GM23248 (cell line): Measurements from ENCODE around the gene FBXO46. TPM values are rescaled to one million over a fixed set of nuclear protein-coding genes. Genes with fewer than 3 reads are reported as not detected.

Experiments
- DNase-seq: peaks from one replicate; pipeline ENCODE4 v3.0.0-alpha.2; 2015
- H2AFZ ChIP-seq: fragments of 200-600 bp; sonication (generic); 2 replicates; pipeline ENCODE4 v1.6.1; 2016; ENCODE audit warnings: antibody characterized with exemption
- H3F3A ChIP-seq: fragments of 200-600 bp; sonication (generic); 2 replicates; pipeline ENCODE4 v1.6.1; 2016; ENCODE audit warnings: mild to moderate bottlenecking, antibody characterized with exemption, mixed run types; ENCODE audit not compliant: insufficient read depth
- H3K27ac ChIP-seq: fragments of 200-600 bp; sonication (generic); 2 replicates; pipeline ENCODE4 v1.5.1; 2016; ENCODE audit warnings: mild to moderate bottlenecking
- H3K27me3 ChIP-seq: fragments of 200-600 bp; sonication (generic); replicated peaks from 2 replicates; pipeline ENCODE4 v1.6.1; 2016; ENCODE audit warnings: mild to moderate bottlenecking; ENCODE audit not compliant: insufficient read depth
- H3K36me3 ChIP-seq: fragments of 200-600 bp; sonication (generic); 2 replicates; pipeline ENCODE4 v1.6.1; 2016; ENCODE audit warnings: low read depth, mild to moderate bottlenecking
- H3K4me1 ChIP-seq: fragments of 200-600 bp; sonication (generic); 2 replicates; pipeline ENCODE4 v1.6.1; 2016; ENCODE audit warnings: mild to moderate bottlenecking; ENCODE audit not compliant: insufficient read depth
- H3K4me2 ChIP-seq: fragments of 200-600 bp; sonication (generic); one replicate; pipeline ENCODE4 v1.6.1; 2016; ENCODE audit warnings: mild to moderate bottlenecking; ENCODE audit not compliant: unreplicated experiment
- H3K4me3 ChIP-seq: fragments of 200-600 bp; sonication (generic); 2 replicates; pipeline ENCODE4 v1.5.1; 2016; ENCODE audit warnings: mild to moderate bottlenecking
- H3K79me2 ChIP-seq: fragments of 200-600 bp; sonication (generic); 2 replicates; pipeline ENCODE4 v1.6.1; 2016; ENCODE audit warnings: mild to moderate bottlenecking; ENCODE audit not compliant: insufficient read depth
- H3K9ac ChIP-seq: fragments of 200-600 bp; sonication (generic); 2 replicates; pipeline ENCODE4 v1.6.1; 2016; ENCODE audit warnings: mild to moderate bottlenecking
- H3K9me2 ChIP-seq: fragments of 200-600 bp; sonication (generic); 2 replicates; pipeline ENCODE4 v1.6.1; 2016; ENCODE audit warnings: mixed run types, mild to moderate bottlenecking, moderate library complexity; ENCODE audit not compliant: insufficient read depth
- H3K9me3 ChIP-seq: fragments of 200-600 bp; sonication (generic); one replicate; pipeline ENCODE4 v1.6.1; 2017; ENCODE audit warnings: low read depth
- H4K20me1 ChIP-seq: fragments of 200-600 bp; sonication (generic); 2 replicates; pipeline ENCODE4 v1.6.0; 2016; ENCODE audit not compliant: insufficient read depth
- EZH2 ChIP-seq: fragments of 200-600 bp; sonication (generic); IDR thresholded peaks from 2 replicates; pipeline ENCODE4 v1.6.1; 2018; ENCODE audit warnings: antibody characterized with exemption, mild to moderate bottlenecking; ENCODE audit not compliant: insufficient read depth, poor library complexity, severe bottlenecking
- EZH2phosphoT487 ChIP-seq: fragments of 200-600 bp; sonication (generic); IDR thresholded peaks from 2 replicates; pipeline ENCODE4 v1.6.1; 2018; ENCODE audit warnings: antibody characterized with exemption, moderate library complexity, mild to moderate bottlenecking, low read depth; ENCODE audit not compliant: insufficient read depth
- WGBS, 2 experiments: methylation state at CpG; one replicate each; pipeline ENCODE4 v1.1.6; 2015 to 2017; ENCODE audit warnings: low lambda C conversion rate in 2 of 2, low coverage in 1 of 2; ENCODE audit errors: missing lambda C conversion rate in 2 of 2; 5-methylcytosine and 5-hydroxymethylcytosine counted together
- in situ Hi-C: fragments of 300-500 bp; cut with MboI; formaldehyde crosslinking; loops from 2 replicates; pipeline ENCODE4 v1.15.0; 2020
- polyA plus RNA-seq: library from polyadenylated mRNA; unstranded; fragments of >200 nt; fragmentation: Nextera tagmentation; extraction: Ambion mirVana; gene quantifications from 2 replicates; pipeline ENCODE4 v1.2.1, GENCODE V29; 2016
- total RNA-seq: library from RNA; depleted of rRNA; stranded (reverse); fragments of >200 nt; shearing (Covaris generic); gene quantifications from 2 replicates; pipeline ENCODE4 v1.2.3, GENCODE V29; 2014

Gene FBXO46
- total and polyA plus RNA-seq, 2 experiments from 2014 or later, result 3.1 to 6.3 TPM

GRCh38 chr19:45767410-45767880 lies 36.7 kb upstream of the FBXO46 start:
- Histone ChIP-seq H4K20me1 (no peaks in the 10 kb centered on the region), H3F3A (peaks cover 11% of the 10 kb centered on the region), H3K36me3 (no peaks in the 10 kb centered on the region), H3K9ac (peak overlapping the region; percentile 95), H2AFZ (peak overlapping the region; percentile 52), H3K4me3 (peak overlapping the region; percentile 95), H3K4me1 (peaks cover 5% of the 10 kb centered on the region; the same call in 1 of the 2 replicates), H3K27me3 (no peaks in the 10 kb centered on the region), H3K79me2 (peaks cover 18% of the 10 kb centered on the region; the same call in 1 of the 2 replicates), H3K4me2 (peak overlapping the region; percentile 95), H3K9me2 (no peaks in the 10 kb centered on the region), H3K27ac (peak overlapping the region; percentile 94), H3K9me3 (no peaks in the 10 kb centered on the region)
- TF ChIP-seq EZH2 (no peak), EZH2phosphoT487 (no peak)
- in situ Hi-C loops, result no loop called here
- DNase-seq, result peak; percentile 92
- WGBS, 2 experiments, result 0% methylated on average over 30 to 31 of the region's 31 CpGs

GRCh38 chr19:45766869-45767346 lies 36.2 kb upstream of the FBXO46 start:
- Histone ChIP-seq H2AFZ (peak overlapping the region; percentile 52), H3K9ac (peak overlapping the region; percentile 95), H3K4me2 (peak overlapping the region; percentile 95), H3K27ac (peak overlapping the region; percentile 94), H3K9me2 (no peaks in the 10 kb centered on the region), H3K27me3 (no peaks in the 10 kb centered on the region), H3F3A (peaks cover 7% of the 10 kb centered on the region; the same call in 1 of the 2 replicates), H3K4me1 (peaks cover 5% of the 10 kb centered on the region; the same call in 1 of the 2 replicates), H4K20me1 (no peaks in the 10 kb centered on the region), H3K79me2 (peaks cover 18% of the 10 kb centered on the region; the same call in 1 of the 2 replicates), H3K36me3 (no peaks in the 10 kb centered on the region), H3K4me3 (peak overlapping the region; percentile 95), H3K9me3 (no peaks in the 10 kb centered on the region)
- 2 to 3% methylated on average over 20 to 21 of the region's 24 CpGs for WGBS, 2 experiments
- TF ChIP-seq EZH2 (no peak), EZH2phosphoT487 (no peak)
- in situ Hi-C loops, result no loop called here
- DNase-seq, result peak; percentile 71

GRCh38 chr19:45766296-45766868 lies 35.7 kb upstream of the FBXO46 start:
- peak overlapping the region; percentile 94 for H3K27ac ChIP-seq
- H3K9me3 ChIP-seq, result no peaks in the 10 kb centered on the region
- H3K4me3 ChIP-seq, result peak overlapping the region; percentile 95
- H4K20me1 ChIP-seq, result no peaks in the 10 kb centered on the region
- WGBS, 2 experiments, result 61 to 77% methylated on average over 7 to 16 of the region's 17 CpGs
- H2AFZ ChIP-seq, result 0 out of 2 replicates have a peak overlapping the region, but pooled peaks have one; percentile 52
- no peaks in the 10 kb centered on the region for H3K36me3 ChIP-seq
- no peaks in the 10 kb centered on the region for H3K9me2 ChIP-seq
- peak overlapping the region; percentile 95 for H3K4me2 ChIP-seq
- H3F3A ChIP-seq, result peaks cover 5% of the 10 kb centered on the region; the same call in 1 of the 2 replicates
- no peaks in the 10 kb centered on the region for H3K27me3 ChIP-seq
- peak overlapping the region; percentile 95 for H3K9ac ChIP-seq
- in situ Hi-C loops, result no loop called here
- TF ChIP-seq EZH2, result no peak
- TF ChIP-seq EZH2phosphoT487, result no peak
- DNase-seq, result no peak
- H3K4me1 ChIP-seq, result peaks cover 5% of the 10 kb centered on the region; the same call in 1 of the 2 replicates
- H3K79me2 ChIP-seq, result peaks cover 18% of the 10 kb centered on the region; the same call in 1 of the 2 replicates

- H3K9me3 ChIP-seq, result no peaks in the 10 kb centered on the region
- H4K20me1 ChIP-seq, result no peaks in the 10 kb centered on the region
- peaks cover 5% of the 10 kb centered on the region; the same call in 1 of the 2 replicates for H3F3A ChIP-seq
- in situ Hi-C loops, result no loop called here
- no peak overlapping the region for H3K4me3 ChIP-seq
- H3K27ac ChIP-seq, result no peak overlapping the region
- H2AFZ ChIP-seq, result no peak overlapping the region
- peak overlapping the region; percentile 95; the same call in 1 of the 2 replicates for H3K9ac ChIP-seq
- no peak for DNase-seq
- TF ChIP-seq EZH2, result no peak
- no peak for TF ChIP-seq EZH2phosphoT487
- no peaks in the 10 kb centered on the region for H3K9me2 ChIP-seq
- no peaks in the 10 kb centered on the region for H3K27me3 ChIP-seq
- H3K4me1 ChIP-seq, result peaks cover 5% of the 10 kb centered on the region; the same call in 1 of the 2 replicates
- peaks cover 18% of the 10 kb centered on the region; the same call in 1 of the 2 replicates for H3K79me2 ChIP-seq
- no peak overlapping the region for H3K4me2 ChIP-seq
- WGBS, 2 experiments, result 86% methylated on average over 18 to 23 of the region's 23 CpGs
- no peaks in the 10 kb centered on the region for H3K36me3 ChIP-seq
These were observed 35.1 kb upstream of the FBXO46 start for GRCh38 chr19:45765702-45766295.
